Bronchial smooth muscle cell (primary cell): ENCODE data around the gene AP1M2. TPM values are rescaled to one million over a fixed set of nuclear protein-coding genes. Genes with fewer than 3 reads are reported as not detected.

ENCODE experiments used
- total RNA-seq: library from RNA; depleted of rRNA; stranded (reverse); fragments of >200 nt; gene quantifications from 2 replicates; pipeline ENCODE4 v1.2.1, GENCODE V29; 2014

Gene AP1M2
- total RNA-seq: not detected in 2 replicates

GRCh38 chr19:10587022-10587838 lies at the start of gene AP1M2:
Gene AP1M2, minus strand, starts transcription at chr19:10587312. Its CDS starts 81 bp downstream, at chr19:10587231.

GRCh38 chr19:10625003-10625761 lies 38.1 kb upstream of the AP1M2 start, which contains the start of gene SLC44A2:
Gene SLC44A2, plus strand, starts transcription at chr19:10625553. Its CDS starts 81 bp downstream, at chr19:10625634.

GRCh38 chr19:10568826-10569651 lies 18.1 kb downstream of the AP1M2 start, which contains the start of gene CDKN2D:
Gene CDKN2D, minus strand, starts transcription at chr19:10568979. Its CDS starts 326 bp downstream, at chr19:10568653.

GRCh38 chr19:10565567-10566407 lies 21.3 kb downstream of the AP1M2 start, which contains the start of gene KRI1:
Gene KRI1, minus strand, starts transcription at chr19:10566010. Its CDS starts 11 bp downstream, at chr19:10565999.

GRCh38 chr19:10543420-10544241 lies 43.5 kb downstream of the AP1M2 start, which contains the start of gene ATG4D:
Gene ATG4D, plus strand, starts transcription at chr19:10543904. Its CDS starts 187 bp downstream, at chr19:10544091.

Other genes with a start within 250 kb of the AP1M2 start
- gene ICAM3, start 247.7 kb downstream of the AP1M2 start, total RNA-seq: 9.8 and 12.0 TPM in 2 replicates
- 54.4 and 69.6 TPM in 2 replicates for gene TYK2, start 206.7 kb downstream of the AP1M2 start, total RNA-seq
- gene CDC37, start 183.8 kb downstream of the AP1M2 start, total RNA-seq: 209 and 212 TPM in 2 replicates
- gene PDE4A, start 166.8 kb downstream of the AP1M2 start, total RNA-seq: 2.4 and 5.3 TPM in 2 replicates
- gene KEAP1, start 84.0 kb downstream of the AP1M2 start, total RNA-seq: 99.0 and 146 TPM in 2 replicates
- under 0.01 and 0.16 TPM in 2 replicates for gene S1PR5, start 69.9 kb downstream of the AP1M2 start, total RNA-seq
- gene ATG4D, start 43.4 kb downstream of the AP1M2 start, total RNA-seq: 6.1 and 6.9 TPM in 2 replicates
- 6.9 and 7.7 TPM in 2 replicates for gene KRI1, start 21.3 kb downstream of the AP1M2 start, total RNA-seq
- gene CDKN2D, start 18.3 kb downstream of the AP1M2 start, total RNA-seq: 4.3 and 7.7 TPM in 2 replicates
- gene SLC44A2, start 38.2 kb upstream of the AP1M2 start, total RNA-seq: 18.8 and 20.8 TPM in 2 replicates
- gene ILF3, start 67.0 kb upstream of the AP1M2 start, total RNA-seq: 56.8 and 70.9 TPM in 2 replicates
- 32.8 and 47.1 TPM in 2 replicates for gene QTRT1, start 114.1 kb upstream of the AP1M2 start, total RNA-seq
- gene DNM2, start 130.8 kb upstream of the AP1M2 start, total RNA-seq: 73.2 and 76.1 TPM in 2 replicates
- 43.0 and 50.6 TPM in 2 replicates for gene TMED1, start 248.9 kb upstream of the AP1M2 start, total RNA-seq